ENCODE results near the gene GGT6. TPM values are rescaled to one million over a fixed set of nuclear protein-coding genes. Genes with fewer than 3 reads are reported as not detected.

Gene GGT6
- total RNA-seq, 2 experiments from 2014 or later, result not detected

- no peak overlapping the region for H3K27ac ChIP-seq (ENCODE audit: low read depth in 1 of 2, low read length in 2 of 2)
- H3K4me1 Mint-ChIP-seq (ENCODE audit: low read depth), result no peaks in the 10 kb centered on the region
- H3K36me3 Mint-ChIP-seq (ENCODE audit: low read depth), result peaks cover 73% of the 10 kb centered on the region
- TF ChIP-seq CTCF (IDR thresholded peaks at IDR 0.05), result no peak
- intact Hi-C loops (cut with DNase I, micrococcal nuclease), result no loop called here
- ChIA-PET POLR2A (no interaction called here), CTCF (no interaction called here)
- no peak overlapping the region for H3K4me3 ChIP-seq (ENCODE audit: low read length)
- H3K9me3 ChIP-seq (ENCODE audit: control insufficient read depth in 1 of 2, insufficient read depth in 1 of 2, low read length in 2 of 2), result peaks cover 0 to 4% of the 10 kb centered on the region in 2 experiments
- peaks cover 91% of the 10 kb centered on the region for H3K36me3 ChIP-seq (ENCODE audit: insufficient read depth, low read length)
- H3K27ac Mint-ChIP-seq, result no peak overlapping the region
- H3K4me1 ChIP-seq (ENCODE audit: insufficient read depth, low read length), result peaks cover under 1% of the 10 kb centered on the region
- H3K4me3 Mint-ChIP-seq, result no peak overlapping the region
- no peaks in the 10 kb centered on the region for H3K27me3 ChIP-seq (ENCODE audit: control insufficient read depth in 1 of 2, insufficient read depth in 2 of 2, low read length in 2 of 2)
- no peak for ATAC-seq (ENCODE audit: poor library complexity)
- no peak for DNase-seq
- no peaks in the 10 kb centered on the region for H3K9me3 Mint-ChIP-seq
- H3K27me3 Mint-ChIP-seq, result no peaks in the 10 kb centered on the region
Measured at GRCh38 chr17:4545217-4545951, 15.0 kb downstream of the GGT6 start.

GRCh38 chr17:4544951-4545216, 15.5 kb downstream of the GGT6 start:
- intact Hi-C loops (cut with DNase I, micrococcal nuclease), result no loop called here
- H3K36me3 ChIP-seq (ENCODE audit: insufficient read depth, low read length), result peaks cover 90% of the 10 kb centered on the region
- ChIA-PET CTCF (no interaction called here), POLR2A (no interaction called here)
- Mint-ChIP-seq H3K27ac (no peak overlapping the region), H3K4me3 (no peak overlapping the region), H3K9me3 (no peaks in the 10 kb centered on the region), H3K36me3 (ENCODE audit: low read depth) (peaks cover 70% of the 10 kb centered on the region), H3K4me1 (ENCODE audit: low read depth) (no peaks in the 10 kb centered on the region), H3K27me3 (no peaks in the 10 kb centered on the region)
- no peak for TF ChIP-seq CTCF (IDR thresholded peaks at IDR 0.05)
- no peaks in the 10 kb centered on the region for H3K27me3 ChIP-seq (ENCODE audit: control insufficient read depth in 1 of 2, insufficient read depth in 2 of 2, low read length in 2 of 2)
- DNase-seq (no peak), ATAC-seq (ENCODE audit: poor library complexity) (no peak)
- H3K4me3 ChIP-seq (ENCODE audit: low read length), result no peak overlapping the region
- no peak overlapping the region for H3K27ac ChIP-seq (ENCODE audit: low read depth in 1 of 2, low read length in 2 of 2)
- H3K4me1 ChIP-seq (ENCODE audit: insufficient read depth, low read length), result no peaks in the 10 kb centered on the region
- peaks cover 0 to 4% of the 10 kb centered on the region in 2 experiments for H3K9me3 ChIP-seq (ENCODE audit: control insufficient read depth in 1 of 2, insufficient read depth in 1 of 2, low read length in 2 of 2)

GRCh38 chr17:4544135-4544950, 16.0 kb downstream of the GGT6 start:
- intact Hi-C loops (cut with DNase I, micrococcal nuclease), result no loop called here
- no peak for TF ChIP-seq CTCF (IDR thresholded peaks at IDR 0.05)
- peaks cover 91% of the 10 kb centered on the region for H3K36me3 ChIP-seq (ENCODE audit: insufficient read depth, low read length)
- no peaks in the 10 kb centered on the region for H3K27me3 ChIP-seq (ENCODE audit: control insufficient read depth in 1 of 2, insufficient read depth in 2 of 2, low read length in 2 of 2)
- no peaks in the 10 kb centered on the region for H3K9me3 Mint-ChIP-seq
- no peak for ATAC-seq (ENCODE audit: poor library complexity)
- ChIA-PET CTCF (no interaction called here), POLR2A (no interaction called here)
- H3K4me1 ChIP-seq (ENCODE audit: insufficient read depth, low read length), result no peaks in the 10 kb centered on the region
- peaks cover 71% of the 10 kb centered on the region for H3K36me3 Mint-ChIP-seq (ENCODE audit: low read depth)
- no peak overlapping the region for H3K4me3 Mint-ChIP-seq
- H3K9me3 ChIP-seq (ENCODE audit: control insufficient read depth in 1 of 2, insufficient read depth in 1 of 2, low read length in 2 of 2), result peaks cover 0 to 4% of the 10 kb centered on the region in 2 experiments
- DNase-seq, result no peak
- no peak overlapping the region for H3K27ac ChIP-seq (ENCODE audit: low read depth in 1 of 2, low read length in 2 of 2)
- no peaks in the 10 kb centered on the region for H3K27me3 Mint-ChIP-seq
- no peak overlapping the region for H3K4me3 ChIP-seq (ENCODE audit: low read length)
- no peaks in the 10 kb centered on the region for H3K4me1 Mint-ChIP-seq (ENCODE audit: low read depth)
- H3K27ac Mint-ChIP-seq, result no peak overlapping the region

Data from CD4-positive, alpha-beta T cell (primary cell).